GM18499 (cell line): ENCODE results near the gene SLC17A6.

Source experiments
- ATAC-seq: cut with Tn5 transposase; IDR thresholded peaks from one replicate; pipeline ENCODE4 v1.9.1; 2021; ENCODE audit warnings: moderate number of reproducible peaks; ENCODE audit not compliant: insufficient read depth, unreplicated experiment

SLC17A6 gene

GRCh38 chr11:22337596-22338485 lies at the start of gene SLC17A6:
TSS of gene SLC17A6 (plus strand) at chr11:22338381. CDS start at chr11:22338534, 153 bp downstream.
- ATAC-seq: no peak

GRCh38 chr11:22302368-22302767 lies 35.8 kb upstream of the SLC17A6 start:
- no peak for ATAC-seq

GRCh38 chr11:22304337-22304961 lies 33.7 kb upstream of the SLC17A6 start:
- ATAC-seq: no peak

- ATAC-seq: no peak
Measured at GRCh38 chr11:22317656-22318055, 20.5 kb upstream of the SLC17A6 start.

- ATAC-seq: no peak
Measured at GRCh38 chr11:22331771-22332170, 6.4 kb upstream of the SLC17A6 start.

GRCh38 chr11:22336587-22336986 lies 1.6 kb upstream of the SLC17A6 start:
- no peak for ATAC-seq

- no peak for ATAC-seq
Measured at GRCh38 chr11:22339611-22340010, 1.4 kb downstream of the SLC17A6 start.

- ATAC-seq: no peak
Measured at GRCh38 chr11:22340235-22340634, 2.1 kb downstream of the SLC17A6 start.

GRCh38 chr11:22340701-22341587 lies 2.8 kb downstream of the SLC17A6 start:
- ATAC-seq: no peak

- no peak for ATAC-seq
Measured at GRCh38 chr11:22341588-22341931, 3.4 kb downstream of the SLC17A6 start.

- no peak for ATAC-seq
Measured at GRCh38 chr11:22342211-22343031, 4.2 kb downstream of the SLC17A6 start.

GRCh38 chr11:22343032-22343324 lies 4.8 kb downstream of the SLC17A6 start:
- ATAC-seq: no peak

GRCh38 chr11:22343371-22344032 lies 5.3 kb downstream of the SLC17A6 start:
- ATAC-seq: no peak

GRCh38 chr11:22344081-22344480 lies 5.9 kb downstream of the SLC17A6 start:
- ATAC-seq: no peak

- no peak for ATAC-seq
Measured at GRCh38 chr11:22346282-22346681, 8.1 kb downstream of the SLC17A6 start.

GRCh38 chr11:22347857-22348487 lies 9.8 kb downstream of the SLC17A6 start:
- no peak for ATAC-seq

GRCh38 chr11:22349491-22349890 lies 11.3 kb downstream of the SLC17A6 start:
- ATAC-seq: no peak

- no peak for ATAC-seq
Measured at GRCh38 chr11:22359295-22359694, 21.1 kb downstream of the SLC17A6 start.

- no peak for ATAC-seq
Measured at GRCh38 chr11:22371160-22371559, 33.0 kb downstream of the SLC17A6 start.
